SK-N-SH (cell line): Measurements from ENCODE around the gene LETM1. TPM values are rescaled to one million over a fixed set of nuclear protein-coding genes. Genes with fewer than 3 reads are reported as not detected.

ENCODE experiments used
- CTCF ChIA-PET: fragments of 300-600, 350-600 bp; formaldehyde crosslinking; extraction: SDS; loops from one replicate; lab custom pipeline; 2021; lab: Yijun Ruan, JAX
- POLR2A ChIA-PET: fragments of 350-600 bp; sonication (Branson Sonifier 250); formaldehyde crosslinking; extraction: SDS; loops from one replicate; lab custom pipeline; 2020; ENCODE audit warnings: antibody characterized with exemption, inconsistent platforms; lab: Yijun Ruan, JAX
- DNase-seq: peaks from one replicate; pipeline ENCODE4 v3.0.0; 2012
- H2AFZ ChIP-seq: fragments of 200-600 bp; sonication (generic); 2 replicates; pipeline ENCODE4 v1.8.1; 2016; ENCODE audit warnings: antibody characterized with exemption, mild to moderate bottlenecking, low read depth
- H3F3A ChIP-seq: fragments of 200-600 bp; sonication (generic); replicated peaks from 2 replicates; pipeline ENCODE3; 2016; ENCODE audit warnings: antibody characterized with exemption, mild to moderate bottlenecking; ENCODE audit not compliant: insufficient read depth
- H3K27ac ChIP-seq, 2 experiments: fragments of 200-500 bp in 1 of 2; fragments of 200-600 bp in 1 of 2; sonication (Bioruptor generic) in 1 of 2; sonication (generic), shearing (Covaris generic) in 1 of 2; 2 replicates each; pipeline versions ENCODE4 v1.5.1 to v1.6.1; 2014 to 2016; ENCODE audit warnings: low read depth in 2 of 2, inconsistent platforms in 1 of 2, low read length in 1 of 2, mild to moderate bottlenecking in 1 of 2, mixed read lengths in 1 of 2
- H3K27me3 ChIP-seq: fragments of 200-600 bp; sonication (generic), shearing (Covaris generic); 2 replicates; pipeline ENCODE4 v1.6.1; 2016; ENCODE audit warnings: mixed run types; ENCODE audit not compliant: insufficient read depth
- H3K36me3 ChIP-seq, 2 experiments: fragments of 200-500 bp in 1 of 2; fragments of 200-600 bp in 1 of 2; sonication (Bioruptor generic) in 1 of 2; sonication (generic) in 1 of 2; replicated peaks in 1 of 2; 2 replicates each; pipeline versions ENCODE3 to v1.5.1; 2014 to 2016; ENCODE audit warnings: low read length in 1 of 2, mild to moderate bottlenecking in 1 of 2; ENCODE audit not compliant: insufficient read depth in 2 of 2, control insufficient read depth in 1 of 2
- H3K4me1 ChIP-seq, 2 experiments: fragments of 200-500 bp in 1 of 2; fragments of 200-600 bp in 1 of 2; sonication (Bioruptor generic) in 1 of 2; sonication (generic), shearing (Covaris generic) in 1 of 2; 2 replicates each; pipeline versions ENCODE4 v1.5.1 to v1.6.1; 2014 to 2016; ENCODE audit warnings: low read depth in 1 of 2, low read length in 1 of 2, mixed run types in 1 of 2; ENCODE audit not compliant: insufficient read depth in 2 of 2, control insufficient read depth in 1 of 2
- H3K4me2 ChIP-seq: fragments of 200-600 bp; sonication (generic), shearing (Covaris generic); 2 replicates; pipeline ENCODE4 v1.6.1; 2017; ENCODE audit warnings: mixed run types
- H3K4me3 ChIP-seq, 2 experiments: fragments of 200-500 bp in 1 of 2; fragments of 200-600 bp in 1 of 2; sonication (Bioruptor generic) in 1 of 2; sonication (generic), shearing (Covaris generic) in 1 of 2; 2 replicates each; pipeline versions ENCODE4 v1.5.1 to v1.8.1; 2014 to 2016; ENCODE audit warnings: low read depth in 2 of 2, inconsistent platforms in 1 of 2, low read length in 1 of 2, mild to moderate bottlenecking in 1 of 2, mixed read lengths in 1 of 2, moderate library complexity in 1 of 2
- H3K79me2 ChIP-seq: fragments of 200-600 bp; sonication (generic); 2 replicates; pipeline ENCODE4 v1.8.1; 2017; ENCODE audit warnings: mild to moderate bottlenecking; ENCODE audit not compliant: insufficient read depth
- H3K9ac ChIP-seq: fragments of 200-600 bp; sonication (generic); 2 replicates; pipeline ENCODE4 v1.6.1; 2017; ENCODE audit warnings: mixed run types
- H3K9me2 ChIP-seq: fragments of 200-600 bp; sonication (generic); 2 replicates; pipeline ENCODE4 v1.6.1; 2017; ENCODE audit warnings: mixed run types
- H3K9me3 ChIP-seq: fragments of 200-600 bp; sonication (generic); 2 replicates; pipeline ENCODE4 v1.6.1; 2017; ENCODE audit warnings: mixed run types, mild to moderate bottlenecking, moderate library complexity
- H4K20me1 ChIP-seq: fragments of 200-600 bp; sonication (generic); 2 replicates; pipeline ENCODE4 v1.6.1; 2017; ENCODE audit warnings: mild to moderate bottlenecking, mixed run types; ENCODE audit not compliant: insufficient read depth
- ELF1 ChIP-seq: IDR thresholded peaks from 2 replicates; pipeline ENCODE4 v1.4.0; 2012
- EP300 ChIP-seq, 2 experiments: IDR thresholded peaks; 2 replicates each; pipeline versions ENCODE4 v1.4.0 to v1.6.1; 2012; ENCODE audit warnings: borderline replicate concordance in 1 of 2, low read depth in 1 of 2, low read length in 1 of 2
- FOXJ3 ChIP-seq: sonication (generic); formaldehyde crosslinking; IDR thresholded peaks from 2 replicates; pipeline ENCODE4 v1.5.1; 2020; ENCODE audit warnings: mild to moderate bottlenecking, missing genetic modification reagents
- FOXM1 ChIP-seq: IDR thresholded peaks from 2 replicates; pipeline ENCODE4 v1.4.0; 2012; ENCODE audit warnings: low read depth, mild to moderate bottlenecking
- GABPA ChIP-seq: IDR thresholded peaks from 2 replicates; pipeline ENCODE4 v1.4.0; 2012; ENCODE audit warnings: low read depth, mild to moderate bottlenecking
- MEF2A ChIP-seq: IDR thresholded peaks from 2 replicates; pipeline ENCODE4 v1.4.0; 2012; ENCODE audit warnings: low read depth, borderline replicate concordance
- MXI1 ChIP-seq: IDR thresholded peaks from 2 replicates; pipeline ENCODE4 v1.6.1; 2012; ENCODE audit warnings: mild to moderate bottlenecking, low read depth, low read length, improper control_type of control experiment
- NFIC ChIP-seq: IDR thresholded peaks from 2 replicates; pipeline ENCODE4 v1.4.0; 2012; ENCODE audit warnings: borderline replicate concordance
- POLR2AphosphoS5 ChIP-seq: IDR thresholded peaks from 2 replicates; pipeline ENCODE4 v1.6.1; 2012; ENCODE audit warnings: low read depth, low read length
- RAD21 ChIP-seq: IDR thresholded peaks from 2 replicates; pipeline ENCODE4 v1.6.1; 2012; ENCODE audit warnings: mild to moderate bottlenecking, low read length
- RCOR1 ChIP-seq: fragments of 150-350 bp; IDR thresholded peaks from 2 replicates; pipeline ENCODE4 v1.6.1; 2017; ENCODE audit warnings: antibody characterized with exemption, low read length
- RXRA ChIP-seq: IDR thresholded peaks from 2 replicates; pipeline ENCODE4 v1.4.0; 2012; ENCODE audit warnings: low read depth, mild to moderate bottlenecking, borderline replicate concordance
- SMC3 ChIP-seq: IDR thresholded peaks from 2 replicates; pipeline ENCODE4 v1.6.1; 2012; ENCODE audit warnings: low read depth, low read length, improper control_type of control experiment
- TCF12 ChIP-seq: IDR thresholded peaks from 2 replicates; pipeline ENCODE4 v1.4.0; 2012
- USF1 ChIP-seq: IDR thresholded peaks from 2 replicates; pipeline ENCODE4 v1.4.0; 2012; ENCODE audit warnings: low read depth, borderline replicate concordance
- USF2 ChIP-seq: fragments of 150-350 bp; IDR thresholded peaks from 2 replicates; pipeline ENCODE4 v1.6.1; 2017; ENCODE audit warnings: antibody characterized with exemption, low read length, low read depth, borderline replicate concordance
- YY1 ChIP-seq: IDR thresholded peaks from 2 replicates; pipeline ENCODE4 v1.4.0; 2012; ENCODE audit warnings: low read depth, mild to moderate bottlenecking
- WGBS: methylation state at CpG from one replicate; pipeline ENCODE4 v1.1.6; 2017; ENCODE audit warnings: low lambda C conversion rate; 5-methylcytosine and 5-hydroxymethylcytosine counted together
- polyA plus RNA-seq, 3 experiments: library from polyadenylated mRNA; depleted of rRNA; stranded (reverse); fragments of >200 nt; gene quantifications; 2 replicates each; pipeline ENCODE4 v1.2.3, GENCODE V29; 2012
- TF ChIP-seq, protein P1 (sequence below): fragments of 200-600 bp; sonication (generic); IDR thresholded peaks from 2 replicates; pipeline ENCODE4 v1.6.1; 2017; ENCODE audit warnings: antibody characterized with exemption, mild to moderate bottlenecking, moderate library complexity

The LETM1 gene
- polyA plus RNA-seq, 1 of the 3 experiments (the other 2 are of a cell fraction): 25.8 TPM

GRCh38 chr4:1806596-1807331 lies 49.2 kb downstream of the LETM1 start:
- no CpG with 5 or more reads among the region's 41 CpGs for WGBS
- TF ChIP-seq FOXM1: no peak
- TF ChIP-seq ELF1: no peak
- no peak for TF ChIP-seq NFIC
- TF ChIP-seq USF2: no peak
- TF ChIP-seq SMC3: no peak
- no peak for TF ChIP-seq RXRA
- TF ChIP-seq EP300 (IDR thresholded peaks at IDR 0.05; ENCODE audit: borderline replicate concordance in 1 of 2, low read depth in 1 of 2, low read length in 1 of 2): no peak
- no peak for TF ChIP-seq POLR2AphosphoS5
- no peak for TF ChIP-seq MEF2A
- TF ChIP-seq RCOR1: no peak
- no peak for TF ChIP-seq MXI1
- TF ChIP-seq YY1: no peak
- no peak for TF ChIP-seq RAD21
- TF ChIP-seq GABPA: no peak
- Histone ChIP-seq H3K27ac (no peak overlapping the region), H3K4me2 (no peak overlapping the region), H3F3A (peaks cover 3% of the 10 kb centered on the region), H3K9ac (no peak overlapping the region), H4K20me1 (no peaks in the 10 kb centered on the region), H3K9me2 (no peaks in the 10 kb centered on the region), H3K4me3 (no peak overlapping the region), H3K79me2 (no peaks in the 10 kb centered on the region), H3K9me3 (no peaks in the 10 kb centered on the region), H3K4me1 (peaks cover 0 to 3% of the 10 kb centered on the region in 2 experiments; a peak in 1 of 4 replicates), H2AFZ (no peak overlapping the region), H3K27me3 (no peaks in the 10 kb centered on the region), H3K36me3 (no peaks in the 10 kb centered on the region)
- CTCF ChIA-PET: interaction anchor here (4.4 to 11.2 kb wide), 4 partner anchors 14 to 93 kb away, joined by 32 to 166 read pairs (median 63); no protein-coding TSS in a partner anchor
- no peak for DNase-seq
- POLR2A ChIA-PET: no interaction called here

DNA sequence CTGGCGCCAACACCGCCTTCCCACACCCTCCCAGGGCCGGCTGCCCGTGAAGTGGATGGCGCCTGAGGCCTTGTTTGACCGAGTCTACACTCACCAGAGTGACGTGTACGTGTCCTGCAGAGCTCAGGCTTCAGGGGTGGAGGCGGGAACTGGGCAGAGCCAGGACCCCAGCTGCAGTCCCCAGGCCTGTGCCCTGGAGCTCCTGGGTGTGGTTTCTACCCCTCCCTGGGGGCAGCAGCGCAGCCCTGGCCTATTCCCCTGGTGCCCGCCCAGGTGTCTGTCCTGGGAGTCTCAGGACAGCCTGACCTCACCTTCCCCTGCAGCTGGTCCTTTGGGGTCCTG lies 49.8 kb downstream of the LETM1 start:
- WGBS: 70% methylated on average over 2 of the region's 11 CpGs
- Histone ChIP-seq H2AFZ (no peak overlapping the region), H3K4me1 (peaks cover 0 to 3% of the 10 kb centered on the region in 2 experiments; a peak in 1 of 4 replicates), H4K20me1 (no peaks in the 10 kb centered on the region), H3K9me2 (no peaks in the 10 kb centered on the region), H3K27me3 (no peaks in the 10 kb centered on the region), H3K36me3 (no peaks in the 10 kb centered on the region), H3K9ac (no peak overlapping the region), H3K79me2 (no peaks in the 10 kb centered on the region), H3K4me2 (no peak overlapping the region), H3K9me3 (no peaks in the 10 kb centered on the region), H3K4me3 (no peak overlapping the region), H3K27ac (no peak overlapping the region), H3F3A (peaks cover 3% of the 10 kb centered on the region)
- DNase-seq: no peak
- CTCF ChIA-PET: interaction anchor here (1.1 to 11.2 kb wide), 4 partner anchors 50 to 94 kb away, joined by 3 to 166 read pairs (median 63); no protein-coding TSS in a partner anchor
- POLR2A ChIA-PET: no interaction called here
- TF ChIP-seq FOXJ3 (CRISPR knock-in tag) (no peak), TCF12 (no peak), SMC3 (no peak), GABPA (no peak), USF1 (no peak), ELF1 (no peak)
- TF ChIP-seq, protein P1, sequence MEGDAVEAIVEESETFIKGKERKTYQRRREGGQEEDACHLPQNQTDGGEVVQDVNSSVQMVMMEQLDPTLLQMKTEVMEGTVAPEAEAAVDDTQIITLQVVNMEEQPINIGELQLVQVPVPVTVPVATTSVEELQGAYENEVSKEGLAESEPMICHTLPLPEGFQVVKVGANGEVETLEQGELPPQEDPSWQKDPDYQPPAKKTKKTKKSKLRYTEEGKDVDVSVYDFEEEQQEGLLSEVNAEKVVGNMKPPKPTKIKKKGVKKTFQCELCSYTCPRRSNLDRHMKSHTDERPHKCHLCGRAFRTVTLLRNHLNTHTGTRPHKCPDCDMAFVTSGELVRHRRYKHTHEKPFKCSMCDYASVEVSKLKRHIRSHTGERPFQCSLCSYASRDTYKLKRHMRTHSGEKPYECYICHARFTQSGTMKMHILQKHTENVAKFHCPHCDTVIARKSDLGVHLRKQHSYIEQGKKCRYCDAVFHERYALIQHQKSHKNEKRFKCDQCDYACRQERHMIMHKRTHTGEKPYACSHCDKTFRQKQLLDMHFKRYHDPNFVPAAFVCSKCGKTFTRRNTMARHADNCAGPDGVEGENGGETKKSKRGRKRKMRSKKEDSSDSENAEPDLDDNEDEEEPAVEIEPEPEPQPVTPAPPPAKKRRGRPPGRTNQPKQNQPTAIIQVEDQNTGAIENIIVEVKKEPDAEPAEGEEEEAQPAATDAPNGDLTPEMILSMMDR: no peak
